Measurements from ENCODE around the gene TRPM3. TPM values are rescaled to one million over a fixed set of nuclear protein-coding genes. Genes with fewer than 3 reads are reported as not detected.

TRPM3 gene
- total and polyA plus RNA-seq, 2 donors (not counting 1 experiment from before 2014, with no cell fraction given), result not detected

- Histone ChIP-seq H3K4me3 (ENCODE audit: control extremely low read depth in 1 of 5, extremely low read depth in 1 of 5, insufficient read depth in 1 of 5, low read depth in 2 of 5, low read length in 4 of 5) (no peak overlapping the region), H3K27ac (ENCODE audit: low read length in 2 of 2) (no peak overlapping the region), H3K9ac (ENCODE audit: low read length) (no peak overlapping the region), H4K20me1 (ENCODE audit: control insufficient read depth, insufficient read depth, low read length, poor library complexity, severe bottlenecking) (no peaks in the 10 kb centered on the region), H3K36me3 (replicated peaks in 1 of 2; ENCODE audit: control extremely low read depth in 1 of 2, control insufficient read depth in 1 of 2, extremely low read depth in 1 of 2, insufficient read depth in 2 of 2, low read length in 1 of 2) (no peaks in the 10 kb centered on the region), H3K27me3 (replicated peaks in 1 of 4; ENCODE audit: control extremely low read depth in 1 of 4, control insufficient read depth in 3 of 4, insufficient read depth in 4 of 4, low read length in 3 of 4) (peaks cover 0 to 11% (median 4%) of the 10 kb centered on the region in 4 experiments), H3K4me2 (replicated peaks; ENCODE audit: low read depth, low read length, poor library complexity, severe bottlenecking) (no peak overlapping the region), H2AFZ (ENCODE audit: insufficient read depth, low read depth, low read length, poor library complexity, severe bottlenecking) (no peak overlapping the region), H3K79me2 (ENCODE audit: control insufficient read depth, insufficient read depth, low read length) (no peaks in the 10 kb centered on the region), H3K4me1 (ENCODE audit: control insufficient read depth in 2 of 2, insufficient read depth in 2 of 2, low read length in 2 of 2) (no peaks in the 10 kb centered on the region), H3K9me3 (ENCODE audit: control extremely low read depth in 1 of 3, control insufficient read depth in 2 of 3, insufficient read depth in 1 of 3, low read length in 2 of 3) (no peaks in the 10 kb centered on the region)
- Mint-ChIP-seq H3K4me3 (no peak overlapping the region), H3K4me1 (no peaks in the 10 kb centered on the region), H3K9me3 (ENCODE audit: insufficient read depth) (no peaks in the 10 kb centered on the region), H3K27me3 (peaks cover 22% of the 10 kb centered on the region), H3K27ac (no peak overlapping the region)
- intact Hi-C loops (cut with micrococcal nuclease), result no loop called here
- ATAC-seq (ENCODE audit: low read depth) (no peak), DNase-seq (no peak)
- 70% methylated on average over 1 of the region's 3 CpGs for WGBS (ENCODE audit: insufficient coverage)
- TF ChIP-seq EZH2 (IDR thresholded peaks at IDR 0.05; ENCODE audit: borderline replicate concordance, insufficient read depth, low read depth, low read length, poor library complexity, severe bottlenecking), result no peak
- ChIA-PET POLR2A (no interaction called here), CTCF (no interaction called here)
Observed at GRCh38 chr9:70587201-70587600, 534.2 kb downstream of the TRPM3 start.

DNA sequence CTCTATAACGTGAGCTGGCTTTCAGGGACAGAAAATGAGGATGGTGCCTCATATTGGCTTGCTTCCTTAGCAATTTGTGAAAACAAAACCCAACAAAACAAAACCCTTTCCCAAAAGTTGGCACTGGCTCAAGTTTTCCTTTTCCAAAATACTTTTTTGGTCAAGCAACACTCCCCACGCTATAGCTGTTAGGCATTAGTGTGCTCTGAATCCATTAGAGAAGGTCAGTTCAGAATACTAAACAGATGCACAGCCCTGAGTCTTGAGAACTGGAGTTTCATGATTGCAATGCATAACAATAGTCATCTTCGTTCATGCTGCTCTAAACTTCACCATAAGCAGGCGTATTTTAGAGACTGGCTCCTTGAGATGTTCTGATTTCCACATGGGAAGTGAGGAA lies 534.9 kb downstream of the TRPM3 start:
- POLR2A ChIA-PET, result no interaction called here
- no peaks in the 10 kb centered on the region for H3K9me3 Mint-ChIP-seq (ENCODE audit: insufficient read depth)
- no peak overlapping the region for H2AFZ ChIP-seq (ENCODE audit: insufficient read depth, low read depth, low read length, poor library complexity, severe bottlenecking)
- no peak overlapping the region for H3K4me2 ChIP-seq (replicated peaks; ENCODE audit: low read depth, low read length, poor library complexity, severe bottlenecking)
- no peaks in the 10 kb centered on the region for H3K36me3 ChIP-seq (replicated peaks in 1 of 2; ENCODE audit: control extremely low read depth in 1 of 2, control insufficient read depth in 1 of 2, extremely low read depth in 1 of 2, insufficient read depth in 2 of 2, low read length in 1 of 2)
- H3K27me3 Mint-ChIP-seq, result peaks cover 19% of the 10 kb centered on the region
- intact Hi-C loops (cut with micrococcal nuclease), result no loop called here
- peaks cover 0 to 11% (median 4%) of the 10 kb centered on the region in 4 experiments for H3K27me3 ChIP-seq (replicated peaks in 1 of 4; ENCODE audit: control extremely low read depth in 1 of 4, control insufficient read depth in 3 of 4, insufficient read depth in 4 of 4, low read length in 3 of 4)
- TF ChIP-seq EZH2 (IDR thresholded peaks at IDR 0.05; ENCODE audit: borderline replicate concordance, insufficient read depth, low read depth, low read length, poor library complexity, severe bottlenecking) (no peak), CTCF (IDR thresholded peaks at IDR 0.05) (no peak)
- ATAC-seq (ENCODE audit: low read depth), result no peak
- H3K4me3 Mint-ChIP-seq, result no peak overlapping the region
- H3K9me3 ChIP-seq (ENCODE audit: control extremely low read depth in 1 of 3, control insufficient read depth in 2 of 3, insufficient read depth in 1 of 3, low read length in 2 of 3), result no peaks in the 10 kb centered on the region
- H3K27ac ChIP-seq (ENCODE audit: low read length in 2 of 2), result no peak overlapping the region
- CTCF ChIA-PET, result no interaction called here
- H3K27ac Mint-ChIP-seq, result no peak overlapping the region
- no peaks in the 10 kb centered on the region for H3K79me2 ChIP-seq (ENCODE audit: control insufficient read depth, insufficient read depth, low read length)
- no peak overlapping the region for H3K9ac ChIP-seq (ENCODE audit: low read length)
- 90% methylated on average over 2 of the region's 4 CpGs for WGBS (ENCODE audit: insufficient coverage)
- no peak for DNase-seq
- peaks cover 1% of the 10 kb centered on the region for H3K4me1 Mint-ChIP-seq
- no peak overlapping the region for H3K4me3 ChIP-seq (ENCODE audit: control extremely low read depth in 1 of 5, extremely low read depth in 1 of 5, insufficient read depth in 1 of 5, low read depth in 2 of 5, low read length in 4 of 5)
- H3K4me1 ChIP-seq (ENCODE audit: control insufficient read depth in 2 of 2, insufficient read depth in 2 of 2, low read length in 2 of 2), result peaks cover 0 to under 1% of the 10 kb centered on the region in 2 donors
- H4K20me1 ChIP-seq (ENCODE audit: control insufficient read depth, insufficient read depth, low read length, poor library complexity, severe bottlenecking), result no peaks in the 10 kb centered on the region
